A673 (cell line): Measurements from ENCODE around the gene SELENON.

ENCODE experiments used
- EZH2 ChIP-seq: fragments of 200-600 bp; sonication (generic); IDR thresholded peaks from 2 replicates; pipeline ENCODE4 v1.6.1; 2017; ENCODE audit warnings: borderline replicate concordance, low read depth, mild to moderate bottlenecking, mixed read lengths, antibody characterized with exemption, low read length; ENCODE audit not compliant: poor library complexity, severe bottlenecking
- TF ChIP-seq, protein P1 (sequence below): fragments of 300-800, 200-600 bp; sonication (generic); conservative IDR thresholded peaks from 2 replicates; pipeline ENCODE4 v1.5.1; 2017; ENCODE audit warnings: low read depth, mild to moderate bottlenecking, antibody characterized with exemption, low read length, moderate library complexity, mixed read lengths

DNA sequence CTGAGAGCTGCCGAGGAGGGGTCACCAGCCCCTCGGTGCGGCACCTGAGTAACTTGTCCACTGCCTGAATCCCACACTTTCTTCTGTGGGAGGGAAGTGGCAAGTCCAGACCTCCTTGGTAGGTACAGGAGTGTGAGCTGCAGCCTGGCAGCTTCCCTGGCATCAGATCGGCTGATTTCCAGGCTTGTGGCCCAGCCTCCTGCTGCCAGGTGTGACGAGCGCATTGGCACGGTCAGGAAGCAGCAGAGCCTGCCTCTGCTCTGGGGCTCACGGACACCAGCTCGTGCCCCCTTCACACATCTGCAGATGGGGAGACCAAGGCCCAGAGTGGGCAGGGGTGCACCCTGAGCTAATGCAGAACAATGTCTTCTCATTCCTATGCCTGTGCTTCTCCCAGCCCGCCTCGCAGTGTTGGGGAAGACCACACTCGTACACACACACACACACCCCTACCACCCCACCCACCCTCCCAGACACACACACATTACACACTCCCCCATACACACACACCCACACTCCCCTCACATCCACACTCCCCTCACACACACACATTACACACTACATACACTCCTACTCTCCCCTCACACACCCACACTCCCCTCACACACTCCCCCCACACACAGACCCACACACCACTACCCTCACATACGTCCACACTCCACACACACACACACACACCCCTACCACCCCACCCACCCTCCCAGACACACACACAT is 33.1 kb upstream of the SELENON start:
- TF ChIP-seq, protein P1, sequence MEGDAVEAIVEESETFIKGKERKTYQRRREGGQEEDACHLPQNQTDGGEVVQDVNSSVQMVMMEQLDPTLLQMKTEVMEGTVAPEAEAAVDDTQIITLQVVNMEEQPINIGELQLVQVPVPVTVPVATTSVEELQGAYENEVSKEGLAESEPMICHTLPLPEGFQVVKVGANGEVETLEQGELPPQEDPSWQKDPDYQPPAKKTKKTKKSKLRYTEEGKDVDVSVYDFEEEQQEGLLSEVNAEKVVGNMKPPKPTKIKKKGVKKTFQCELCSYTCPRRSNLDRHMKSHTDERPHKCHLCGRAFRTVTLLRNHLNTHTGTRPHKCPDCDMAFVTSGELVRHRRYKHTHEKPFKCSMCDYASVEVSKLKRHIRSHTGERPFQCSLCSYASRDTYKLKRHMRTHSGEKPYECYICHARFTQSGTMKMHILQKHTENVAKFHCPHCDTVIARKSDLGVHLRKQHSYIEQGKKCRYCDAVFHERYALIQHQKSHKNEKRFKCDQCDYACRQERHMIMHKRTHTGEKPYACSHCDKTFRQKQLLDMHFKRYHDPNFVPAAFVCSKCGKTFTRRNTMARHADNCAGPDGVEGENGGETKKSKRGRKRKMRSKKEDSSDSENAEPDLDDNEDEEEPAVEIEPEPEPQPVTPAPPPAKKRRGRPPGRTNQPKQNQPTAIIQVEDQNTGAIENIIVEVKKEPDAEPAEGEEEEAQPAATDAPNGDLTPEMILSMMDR = no peak
- TF ChIP-seq EZH2 = no peak
